ENCODE results near the gene PPP2R5C. TPM values are rescaled to one million over a fixed set of nuclear protein-coding genes. Genes with fewer than 3 reads are reported as not detected.

Gene PPP2R5C
- polyA plus RNA-seq, 1 donor = 59.1 TPM

DNA sequence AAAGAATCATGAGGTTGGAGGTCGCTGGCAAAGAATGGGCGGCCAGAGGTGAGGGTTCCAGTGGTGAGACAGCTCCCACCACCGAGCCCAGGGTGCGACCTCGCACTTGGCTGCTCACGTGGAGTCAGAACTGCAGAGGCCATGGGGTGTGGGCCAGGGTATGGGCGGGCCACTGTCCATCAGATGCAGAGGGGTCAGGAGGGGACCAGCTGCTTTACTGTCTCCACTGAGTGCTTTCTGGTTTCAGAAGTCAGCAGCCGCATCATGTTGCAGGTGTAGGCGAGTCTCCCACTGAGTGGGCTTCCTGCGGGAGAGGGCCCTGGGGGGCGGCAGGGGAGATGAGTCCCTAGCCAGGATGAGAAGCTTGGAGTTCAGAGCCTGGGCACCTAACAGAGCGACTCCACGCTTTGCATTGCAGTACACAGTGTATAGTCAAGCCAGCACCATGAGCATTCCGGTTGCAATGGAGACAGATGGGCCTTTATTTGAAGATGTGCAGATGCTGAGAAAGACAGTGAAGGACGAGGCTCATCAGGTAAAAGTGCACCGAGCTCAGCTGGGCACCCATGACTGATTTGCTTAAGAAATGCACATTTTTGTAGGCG lies 156.0 kb downstream of the PPP2R5C start:
- no peak for DNase-seq (ENCODE audit: low read depth)

DNA sequence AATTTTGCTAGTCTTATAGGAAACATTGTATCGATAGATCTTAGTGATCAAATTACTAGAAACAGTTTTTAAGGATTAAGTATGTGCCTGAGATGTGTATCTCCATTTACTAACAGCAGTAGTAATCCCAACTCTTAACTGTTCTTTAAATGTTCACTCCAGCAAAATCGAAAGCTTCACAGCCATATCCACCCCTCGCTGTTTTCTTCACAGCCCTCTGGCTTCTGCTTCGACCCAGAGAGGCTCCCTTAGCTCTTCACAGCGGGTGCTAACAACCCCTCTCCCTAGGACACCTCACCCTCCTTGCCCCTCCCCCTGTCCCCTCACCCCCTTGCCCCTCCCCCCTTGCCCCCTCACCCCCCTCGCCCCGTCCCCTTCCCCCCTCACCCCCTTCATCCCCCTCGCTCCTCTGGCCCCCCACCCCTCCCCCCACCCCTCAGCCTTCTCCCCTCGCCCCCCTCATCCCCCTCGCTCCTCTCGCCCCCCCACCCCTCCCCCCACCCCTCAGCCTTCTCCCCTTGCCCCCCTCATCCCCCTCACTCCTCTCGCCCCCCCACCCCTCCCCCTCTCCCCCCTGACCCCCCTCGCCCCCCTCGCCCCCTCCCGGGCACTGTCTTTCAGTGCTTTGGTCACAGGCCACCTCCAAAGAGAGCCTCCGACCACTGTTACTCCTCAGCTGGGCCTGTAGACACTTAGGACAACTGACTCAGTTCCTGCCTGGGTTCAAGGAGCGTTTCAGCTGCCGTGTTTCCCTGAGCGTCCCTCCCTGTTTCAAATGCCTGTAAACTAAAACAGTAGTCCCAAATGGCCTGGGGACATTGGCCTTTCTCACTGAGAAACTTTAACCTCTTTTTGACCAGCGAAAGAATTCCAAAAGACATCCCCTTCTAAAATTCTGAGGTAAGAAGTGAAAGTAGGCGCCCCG lies 156.8 kb downstream of the PPP2R5C start:
- no peak for DNase-seq (ENCODE audit: low read depth)

DNA sequence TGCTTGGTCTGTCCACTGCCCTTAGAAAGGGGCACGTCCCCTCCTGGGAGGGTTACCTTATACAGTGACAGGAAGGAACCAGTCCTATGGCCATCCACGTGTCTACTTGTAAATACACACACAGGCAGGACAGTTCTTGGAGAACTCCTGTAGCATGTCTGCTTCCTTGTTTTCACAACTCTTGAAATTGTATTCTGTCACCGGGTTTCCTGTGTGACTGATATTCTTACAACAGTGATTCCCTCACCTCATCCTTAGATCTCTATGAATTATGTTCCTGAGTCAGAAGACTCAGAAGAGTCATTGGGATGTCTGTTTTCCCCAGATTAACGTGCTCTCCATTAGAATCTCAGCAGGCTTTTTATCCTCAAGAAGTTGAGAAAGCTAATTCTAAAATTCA lies 158.8 kb downstream of the PPP2R5C start:
- no peak for DNase-seq (ENCODE audit: low read depth)

DNA sequence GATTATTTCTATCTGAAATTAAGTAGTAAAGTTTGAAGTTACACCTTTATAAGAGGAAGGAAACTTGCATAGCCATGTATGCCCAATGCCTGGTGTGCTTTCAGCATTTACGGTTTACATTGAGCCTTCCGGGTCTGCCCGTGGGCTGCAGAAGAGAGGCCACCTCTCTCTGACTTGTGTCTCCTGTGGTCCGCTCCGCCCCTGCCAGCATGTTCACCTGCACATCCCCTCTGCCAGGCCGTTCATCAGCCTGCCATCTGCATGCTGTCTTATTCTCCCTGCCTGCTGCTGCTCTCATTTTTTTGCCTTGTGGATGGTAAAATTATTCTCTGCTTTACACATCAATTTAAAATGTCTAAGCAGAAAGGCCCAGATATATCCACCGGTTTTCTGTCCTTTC lies 161.4 kb downstream of the PPP2R5C start:
- no peak for DNase-seq (ENCODE audit: low read depth)

- no peak for DNase-seq (ENCODE audit: low read depth)
Observed at GRCh38 chr14:101925152-101925551, 163.6 kb downstream of the PPP2R5C start.

- DNase-seq (ENCODE audit: low read depth) = no peak
Observed at GRCh38 chr14:101926085-101926484, 164.6 kb downstream of the PPP2R5C start.

DNA sequence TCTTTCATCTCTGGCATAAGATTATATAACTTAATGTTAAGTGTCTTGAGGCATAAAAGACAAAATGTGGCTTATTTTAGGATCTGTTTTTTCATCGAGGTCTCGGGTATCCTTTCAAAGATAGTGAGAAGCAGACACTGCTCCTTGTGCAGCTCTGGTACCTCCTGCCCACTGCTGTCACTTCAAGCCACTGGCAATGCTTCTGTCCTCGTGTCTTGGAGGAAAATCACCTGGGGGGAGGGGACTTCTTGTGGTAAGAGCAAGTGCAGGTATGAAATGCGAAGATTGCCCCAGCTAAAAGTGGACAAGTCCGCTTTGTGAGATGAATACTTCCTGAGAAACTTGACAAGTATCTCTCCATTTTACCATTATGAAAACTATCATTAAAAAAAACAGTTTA lies 165.1 kb downstream of the PPP2R5C start:
- no peak for DNase-seq (ENCODE audit: low read depth)

- peak; percentile 71 for DNase-seq (ENCODE audit: low read depth)
Observed at GRCh38 chr14:101927859-101928258, 166.3 kb downstream of the PPP2R5C start.

- no peak for DNase-seq (ENCODE audit: low read depth)
Observed at GRCh38 chr14:101928415-101928841, 166.9 kb downstream of the PPP2R5C start.

GRCh38 chr14:101929096-101929495 lies 167.6 kb downstream of the PPP2R5C start:
- DNase-seq (ENCODE audit: low read depth) = no peak

GRCh38 chr14:101929946-101930345 lies 168.4 kb downstream of the PPP2R5C start:
- no peak for DNase-seq (ENCODE audit: low read depth)

- DNase-seq (ENCODE audit: low read depth) = no peak
Observed at GRCh38 chr14:101932673-101933072, 171.2 kb downstream of the PPP2R5C start.

DNA sequence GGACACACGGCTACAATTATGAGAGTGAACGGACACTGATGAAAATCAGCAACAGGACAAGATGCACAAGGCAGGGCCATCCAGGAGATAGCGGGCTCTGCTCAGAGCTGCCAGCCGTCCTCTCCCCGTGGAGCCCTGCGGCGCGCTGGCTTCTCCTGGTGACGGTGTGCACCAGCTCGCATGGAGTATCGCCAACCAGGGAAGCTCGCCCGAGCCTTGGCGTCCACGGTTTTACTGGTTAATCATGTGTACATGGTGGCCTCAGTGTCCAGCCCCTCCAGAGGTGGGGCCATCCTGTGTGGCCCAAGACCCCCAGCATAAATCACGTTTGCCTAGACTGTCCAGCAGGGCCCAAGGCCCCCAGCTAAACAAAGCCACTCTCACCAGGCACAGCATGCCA lies 171.7 kb downstream of the PPP2R5C start:
- DNase-seq (ENCODE audit: low read depth) = no peak

DNA sequence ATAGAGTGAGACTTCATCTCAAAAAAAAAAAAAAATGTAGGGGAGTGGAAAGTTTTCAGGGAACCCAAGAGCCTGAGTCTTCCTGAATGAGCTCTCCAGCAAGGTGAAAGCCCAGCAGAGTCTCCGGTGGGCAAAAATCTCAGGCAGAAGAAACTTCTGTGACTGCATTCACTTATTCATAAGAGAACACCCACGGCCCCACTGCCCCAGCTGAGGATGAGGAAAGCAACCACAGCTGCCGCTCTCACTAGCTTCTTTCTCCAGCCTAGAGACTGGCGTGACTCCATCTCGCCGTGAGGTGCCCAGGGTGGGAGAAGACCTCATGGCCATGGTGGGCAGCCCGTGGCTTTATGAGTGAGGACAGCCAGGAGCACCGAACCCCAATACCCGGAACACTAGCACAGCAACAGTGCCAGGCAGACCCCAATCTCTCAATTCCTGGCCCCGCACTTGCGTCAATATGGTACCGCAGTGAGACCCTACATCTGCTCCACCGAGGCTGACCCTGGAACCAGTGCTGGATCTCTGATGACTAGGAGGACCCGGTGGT lies 173.2 kb downstream of the PPP2R5C start:
- no peak for DNase-seq (ENCODE audit: low read depth)

- no peak for DNase-seq (ENCODE audit: low read depth)
Observed at GRCh38 chr14:101937926-101938767, 176.6 kb downstream of the PPP2R5C start.

DNA sequence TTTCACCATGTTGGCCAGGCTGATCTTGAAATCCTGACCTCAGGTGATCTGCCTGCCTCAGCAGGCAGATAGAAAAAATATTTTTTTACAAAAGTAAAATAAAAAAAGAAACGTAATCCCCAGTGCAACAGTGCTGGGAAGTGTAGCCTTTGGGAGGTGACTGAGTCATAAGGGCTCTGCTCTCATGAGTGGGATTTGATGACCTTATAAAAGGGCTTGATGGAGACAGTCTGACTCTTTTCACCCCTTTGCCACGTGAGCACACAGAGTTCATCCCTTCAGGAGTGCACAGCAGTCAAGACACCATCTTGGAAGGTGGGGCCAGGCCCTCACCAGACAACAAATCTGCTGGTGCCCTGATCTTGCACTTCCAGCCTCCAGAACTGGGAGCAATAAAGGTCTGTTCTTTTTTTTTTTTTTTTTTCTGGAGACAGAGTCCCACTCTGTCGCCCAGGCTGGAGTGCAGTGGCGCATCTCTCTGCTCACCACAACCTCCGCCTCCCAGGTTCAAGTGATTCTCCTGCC lies 178.2 kb downstream of the PPP2R5C start:
- no peak for DNase-seq (ENCODE audit: low read depth)

DNA sequence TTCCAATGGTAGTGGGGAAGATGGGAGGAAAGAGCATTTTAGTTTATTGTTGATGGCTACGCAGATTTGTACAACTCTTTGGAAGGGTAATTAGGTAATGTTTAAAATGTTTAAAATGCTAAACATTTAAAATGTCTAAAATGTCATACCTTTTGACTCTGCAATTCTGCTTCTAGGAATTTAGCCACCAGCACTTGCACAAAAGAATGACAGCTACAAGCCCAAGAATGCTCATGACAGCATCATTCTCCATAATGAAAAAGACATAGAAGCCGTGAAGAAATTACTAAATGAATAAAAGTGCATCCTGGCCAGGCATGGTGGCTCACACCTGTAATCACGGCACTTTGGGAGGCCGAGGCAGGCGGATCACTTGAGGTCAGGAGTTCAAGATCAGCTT lies 182.9 kb downstream of the PPP2R5C start:
- no peak for DNase-seq (ENCODE audit: low read depth)

DNA sequence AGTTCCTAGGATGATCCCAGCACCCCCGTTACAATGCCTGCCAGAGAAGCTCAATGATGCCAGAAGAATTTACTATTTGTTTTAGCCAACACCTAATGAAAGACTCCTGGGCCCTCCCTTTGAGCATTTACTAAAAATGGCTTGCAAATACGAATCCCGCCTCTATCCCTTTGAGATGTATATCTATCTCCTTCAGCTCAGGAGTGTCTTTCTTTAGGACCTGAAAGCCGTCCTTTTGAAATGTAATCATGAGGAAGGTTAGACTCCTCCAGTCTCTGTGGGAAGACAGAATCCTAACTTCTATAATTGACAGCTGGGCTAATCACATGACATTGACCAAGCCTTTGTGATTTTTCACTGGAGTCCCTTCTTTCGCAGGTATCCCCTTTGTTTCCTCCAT lies 183.7 kb downstream of the PPP2R5C start:
- no peak for DNase-seq (ENCODE audit: low read depth)

DNA sequence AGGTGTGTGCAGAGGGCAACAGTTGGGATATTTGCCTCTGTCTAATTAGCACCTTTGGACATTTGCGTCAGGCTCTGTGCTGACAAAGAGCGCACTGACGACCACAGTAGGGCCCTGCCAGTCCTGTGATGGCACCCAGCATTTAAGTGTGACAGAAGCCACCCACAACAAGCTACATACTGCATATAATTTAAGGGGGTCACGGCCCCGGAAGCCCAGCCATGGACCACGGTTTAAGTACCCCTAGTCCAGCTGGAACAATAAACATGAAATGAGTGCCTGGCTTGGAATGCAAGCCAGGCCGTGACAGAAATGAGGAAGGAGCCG lies 186.0 kb downstream of the PPP2R5C start:
- DNase-seq (ENCODE audit: low read depth) = no peak

- peak; percentile 100 for DNase-seq (ENCODE audit: low read depth)
Observed at GRCh38 chr14:101947904-101948665, 186.6 kb downstream of the PPP2R5C start.

GRCh38 chr14:101948666-101949216 lies 187.2 kb downstream of the PPP2R5C start:
- DNase-seq (ENCODE audit: low read depth) = no peak
